Osteocyte (in vitro differentiated cells): Measurements from ENCODE around the gene BCL7B. TPM values are rescaled to one million over a fixed set of nuclear protein-coding genes. Genes with fewer than 3 reads are reported as not detected.
"Not testable (repeated sequence)": the region's sequence is repeated elsewhere in the genome, so short reads cannot be mapped to it uniquely, and the experiment has no call there.

ENCODE experiments used
- DNase-seq: peaks from one replicate; pipeline ENCODE4 v3.0.0; 2021; ENCODE audit warnings: mixed read lengths; ENCODE audit not compliant: unreplicated experiment; ENCODE audit errors: extremely low spot score
- H3K27ac Mint-ChIP-seq: one replicate; pipeline ENCODE4 v1.8.0; 2021; ENCODE audit warnings: mild to moderate bottlenecking, mixed read lengths; ENCODE audit not compliant: unreplicated experiment
- H3K27me3 Mint-ChIP-seq: one replicate; pipeline ENCODE4 v1.8.0; 2021; ENCODE audit warnings: mixed read lengths; ENCODE audit not compliant: unreplicated experiment
- H3K36me3 Mint-ChIP-seq: one replicate; pipeline ENCODE4 v1.8.0; 2021; ENCODE audit warnings: mixed read lengths; ENCODE audit not compliant: unreplicated experiment
- H3K4me1 Mint-ChIP-seq: one replicate; pipeline ENCODE4 v1.8.0; 2021; ENCODE audit warnings: mixed read lengths; ENCODE audit not compliant: unreplicated experiment
- H3K4me3 Mint-ChIP-seq: one replicate; pipeline ENCODE4 v1.8.0; 2021; ENCODE audit warnings: mild to moderate bottlenecking, moderate library complexity, mixed read lengths; ENCODE audit not compliant: unreplicated experiment
- H3K9me3 Mint-ChIP-seq: one replicate; pipeline ENCODE4 v1.8.0; 2021; ENCODE audit warnings: mixed read lengths; ENCODE audit not compliant: unreplicated experiment
- total RNA-seq: library from RNA; stranded (reverse); gene quantifications from 2 replicates; pipeline ENCODE4 v1.2.1, GENCODE V29; 2021
- TF ChIP-seq, protein P1 (sequence below): fragments of 200-600 bp; sonication (generic); IDR thresholded peaks from 2 replicates; pipeline ENCODE4 v1.5.0; 2021; ENCODE audit warnings: antibody characterized with exemption, mild to moderate bottlenecking, moderate library complexity

Gene BCL7B
- total RNA-seq, 1 donor from 2014 or later, result 41.8 TPM

DNA sequence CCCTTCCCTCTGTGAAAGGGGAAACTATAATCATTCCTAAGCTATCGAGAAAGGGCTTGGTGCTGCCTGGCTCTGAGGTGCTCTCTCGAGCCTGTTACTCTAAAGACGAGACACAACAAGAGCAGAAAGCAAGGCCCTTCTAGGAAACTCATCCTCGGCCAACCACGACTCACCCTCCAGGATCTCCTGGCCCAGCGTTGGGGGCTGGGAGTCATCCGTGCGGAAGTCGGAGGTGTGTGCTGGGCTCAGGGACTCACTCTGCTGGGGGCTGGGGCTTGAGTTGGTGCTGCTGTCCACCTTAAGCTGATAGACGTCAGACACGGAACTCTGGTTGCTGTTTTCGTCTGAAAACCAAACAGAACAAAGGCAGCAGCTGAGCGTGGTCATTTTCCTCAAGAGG, 17.8 kb downstream of the BCL7B start:
- H3K27me3 Mint-ChIP-seq, result no peaks in the 10 kb centered on the region
- TF ChIP-seq, protein P1, sequence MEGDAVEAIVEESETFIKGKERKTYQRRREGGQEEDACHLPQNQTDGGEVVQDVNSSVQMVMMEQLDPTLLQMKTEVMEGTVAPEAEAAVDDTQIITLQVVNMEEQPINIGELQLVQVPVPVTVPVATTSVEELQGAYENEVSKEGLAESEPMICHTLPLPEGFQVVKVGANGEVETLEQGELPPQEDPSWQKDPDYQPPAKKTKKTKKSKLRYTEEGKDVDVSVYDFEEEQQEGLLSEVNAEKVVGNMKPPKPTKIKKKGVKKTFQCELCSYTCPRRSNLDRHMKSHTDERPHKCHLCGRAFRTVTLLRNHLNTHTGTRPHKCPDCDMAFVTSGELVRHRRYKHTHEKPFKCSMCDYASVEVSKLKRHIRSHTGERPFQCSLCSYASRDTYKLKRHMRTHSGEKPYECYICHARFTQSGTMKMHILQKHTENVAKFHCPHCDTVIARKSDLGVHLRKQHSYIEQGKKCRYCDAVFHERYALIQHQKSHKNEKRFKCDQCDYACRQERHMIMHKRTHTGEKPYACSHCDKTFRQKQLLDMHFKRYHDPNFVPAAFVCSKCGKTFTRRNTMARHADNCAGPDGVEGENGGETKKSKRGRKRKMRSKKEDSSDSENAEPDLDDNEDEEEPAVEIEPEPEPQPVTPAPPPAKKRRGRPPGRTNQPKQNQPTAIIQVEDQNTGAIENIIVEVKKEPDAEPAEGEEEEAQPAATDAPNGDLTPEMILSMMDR, result no peak
- H3K36me3 Mint-ChIP-seq, result peaks cover 53% of the 10 kb centered on the region
- H3K4me3 Mint-ChIP-seq, result no peak overlapping the region
- H3K9me3 Mint-ChIP-seq, result no peaks in the 10 kb centered on the region
- no peak overlapping the region for H3K27ac Mint-ChIP-seq
- DNase-seq, result no peak
- no peaks in the 10 kb centered on the region for H3K4me1 Mint-ChIP-seq

DNA sequence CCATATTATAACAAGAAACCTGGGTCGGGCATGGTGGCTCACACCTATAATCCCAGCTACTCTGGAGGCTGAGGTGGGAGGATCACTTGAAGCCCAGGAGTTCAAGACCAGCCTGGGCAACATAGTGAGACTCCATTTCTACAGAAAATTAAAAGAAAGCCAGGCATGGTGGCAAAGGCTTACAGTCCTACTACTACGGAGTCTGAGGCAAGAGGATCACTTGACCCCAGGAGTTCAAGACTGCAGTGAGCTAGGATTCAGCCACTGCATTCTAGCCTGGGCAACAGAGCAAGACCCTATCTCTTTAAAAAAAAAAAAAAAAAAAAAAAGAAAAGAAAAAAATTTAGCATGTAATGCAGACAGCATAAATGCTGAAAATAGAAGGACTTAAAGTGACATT, 19.0 kb downstream of the BCL7B start:
- DNase-seq, H3K9me3 Mint-ChIP-seq, H3K27me3 Mint-ChIP-seq, H3K4me3 Mint-ChIP-seq, H3K27ac Mint-ChIP-seq, H3K4me1 Mint-ChIP-seq: not testable (repeated sequence)
- H3K36me3 Mint-ChIP-seq, result peaks cover 50% of the 10 kb centered on the region

DNA sequence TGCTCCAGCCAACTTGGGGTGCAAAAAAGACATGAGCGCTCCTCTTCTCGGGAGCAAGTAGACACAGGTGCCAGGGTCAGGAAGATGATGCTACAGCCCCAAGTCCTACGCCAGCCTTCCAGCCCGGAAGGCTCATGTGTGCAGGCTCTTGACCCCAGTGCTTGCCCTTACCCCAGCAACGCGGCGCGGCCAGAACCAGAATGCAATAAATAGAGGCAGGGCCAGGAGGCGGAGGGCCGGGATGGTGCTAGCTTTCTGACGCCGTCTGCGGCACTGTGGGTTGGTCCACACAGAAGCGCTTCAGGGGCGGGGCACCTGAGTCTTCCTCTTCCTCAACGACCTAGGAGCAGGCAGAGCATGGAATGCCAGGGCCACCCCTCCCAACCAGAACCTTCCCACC, 20.4 kb downstream of the BCL7B start:
- Mint-ChIP-seq H3K27me3 (no peaks in the 10 kb centered on the region), H3K9me3 (no peaks in the 10 kb centered on the region), H3K36me3 (peaks cover 41% of the 10 kb centered on the region), H3K27ac (no peak overlapping the region), H3K4me1 (no peaks in the 10 kb centered on the region), H3K4me3 (no peak overlapping the region)
- no peak for DNase-seq
- TF ChIP-seq, protein P1, result no peak

DNA sequence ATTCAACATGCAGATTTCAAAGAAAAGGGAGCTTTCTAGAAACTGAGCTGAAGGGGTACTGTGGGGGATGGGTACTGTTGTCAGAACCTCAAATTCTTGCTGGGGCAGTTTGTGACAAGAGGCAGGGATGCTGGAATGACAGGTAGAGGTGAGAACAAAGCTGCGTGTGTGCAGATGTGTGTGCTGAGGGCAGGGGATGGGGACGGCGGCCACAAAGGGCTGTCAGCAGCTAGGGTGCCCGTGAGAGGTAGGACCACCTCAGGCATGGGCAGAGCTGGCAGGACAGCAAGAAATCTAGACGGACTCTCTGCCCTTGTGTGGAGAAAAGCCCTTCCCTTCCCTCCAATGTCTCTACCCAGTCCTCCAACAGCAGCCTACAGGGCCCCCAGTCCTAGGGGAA, 21.0 kb downstream of the BCL7B start:
- no peaks in the 10 kb centered on the region for H3K27me3 Mint-ChIP-seq
- H3K27ac Mint-ChIP-seq, result peak overlapping the region; percentile 52
- no peaks in the 10 kb centered on the region for H3K4me1 Mint-ChIP-seq
- no peak for DNase-seq
- TF ChIP-seq, protein P1, result no peak
- H3K36me3 Mint-ChIP-seq, result peaks cover 37% of the 10 kb centered on the region
- no peak overlapping the region for H3K4me3 Mint-ChIP-seq
- no peaks in the 10 kb centered on the region for H3K9me3 Mint-ChIP-seq

DNA sequence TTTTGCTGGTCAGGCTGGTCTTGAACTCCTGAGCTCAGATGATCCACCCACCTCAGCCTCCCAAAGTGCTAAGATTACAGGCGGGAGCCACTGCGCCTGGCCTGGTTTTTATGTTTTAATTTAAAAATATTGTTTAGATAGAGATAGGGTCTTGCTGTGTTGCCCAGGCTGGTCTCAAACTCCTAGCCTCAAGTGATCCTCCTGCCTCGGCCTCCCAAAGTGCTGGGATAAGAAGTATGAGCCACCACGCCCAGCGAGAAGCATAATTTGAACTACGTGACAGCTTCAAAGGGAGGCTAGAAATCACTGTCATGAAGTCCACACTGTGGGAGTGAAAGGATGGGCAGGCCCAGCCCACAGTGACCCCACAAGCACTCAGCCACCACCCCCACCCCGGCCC, 21.6 kb downstream of the BCL7B start:
- H3K36me3 Mint-ChIP-seq, result peaks cover 33% of the 10 kb centered on the region
- H3K4me1 Mint-ChIP-seq, H3K27ac Mint-ChIP-seq, H3K27me3 Mint-ChIP-seq, H3K4me3 Mint-ChIP-seq, H3K9me3 Mint-ChIP-seq, DNase-seq: not testable (repeated sequence)

DNA sequence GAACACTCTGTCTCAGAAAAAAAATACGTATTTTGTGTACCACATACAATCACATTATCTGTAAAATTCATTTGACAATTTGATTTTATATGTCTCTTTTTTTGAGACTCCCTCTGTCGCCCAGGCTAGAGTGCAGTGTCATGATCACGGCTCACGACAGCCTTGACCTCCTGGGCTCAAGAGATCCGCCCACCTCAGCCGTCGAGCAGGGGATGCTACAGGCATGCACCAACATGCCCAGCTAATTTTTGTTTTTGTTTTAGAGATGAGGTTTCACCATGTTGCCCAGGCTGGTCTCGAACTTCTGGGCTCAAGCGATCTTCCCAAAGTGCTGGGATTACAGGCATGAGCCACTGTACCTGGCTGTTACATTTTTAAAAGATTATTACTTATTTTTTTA, 23.7 kb downstream of the BCL7B start:
- no peak for DNase-seq
- H3K27ac Mint-ChIP-seq, result no peak overlapping the region
- no peak overlapping the region for H3K4me3 Mint-ChIP-seq
- TF ChIP-seq, protein P1, result no peak
- peaks cover 26% of the 10 kb centered on the region for H3K36me3 Mint-ChIP-seq
- no peaks in the 10 kb centered on the region for H3K4me1 Mint-ChIP-seq
- H3K27me3 Mint-ChIP-seq, result no peaks in the 10 kb centered on the region
- H3K9me3 Mint-ChIP-seq, result no peaks in the 10 kb centered on the region
